HG02885 (cell line): Measurements from ENCODE around the gene ZSCAN9.
A peak's percentile ranks its signal among the peaks of the same experiment; 100 is the strongest.

Experiments
- ATAC-seq: cut with Tn5 transposase; IDR thresholded peaks from one replicate; pipeline ENCODE4 v1.9.1; 2021; ENCODE audit warnings: mild to moderate bottlenecking; ENCODE audit not compliant: unreplicated experiment, poor library complexity

ZSCAN9 gene

DNA sequence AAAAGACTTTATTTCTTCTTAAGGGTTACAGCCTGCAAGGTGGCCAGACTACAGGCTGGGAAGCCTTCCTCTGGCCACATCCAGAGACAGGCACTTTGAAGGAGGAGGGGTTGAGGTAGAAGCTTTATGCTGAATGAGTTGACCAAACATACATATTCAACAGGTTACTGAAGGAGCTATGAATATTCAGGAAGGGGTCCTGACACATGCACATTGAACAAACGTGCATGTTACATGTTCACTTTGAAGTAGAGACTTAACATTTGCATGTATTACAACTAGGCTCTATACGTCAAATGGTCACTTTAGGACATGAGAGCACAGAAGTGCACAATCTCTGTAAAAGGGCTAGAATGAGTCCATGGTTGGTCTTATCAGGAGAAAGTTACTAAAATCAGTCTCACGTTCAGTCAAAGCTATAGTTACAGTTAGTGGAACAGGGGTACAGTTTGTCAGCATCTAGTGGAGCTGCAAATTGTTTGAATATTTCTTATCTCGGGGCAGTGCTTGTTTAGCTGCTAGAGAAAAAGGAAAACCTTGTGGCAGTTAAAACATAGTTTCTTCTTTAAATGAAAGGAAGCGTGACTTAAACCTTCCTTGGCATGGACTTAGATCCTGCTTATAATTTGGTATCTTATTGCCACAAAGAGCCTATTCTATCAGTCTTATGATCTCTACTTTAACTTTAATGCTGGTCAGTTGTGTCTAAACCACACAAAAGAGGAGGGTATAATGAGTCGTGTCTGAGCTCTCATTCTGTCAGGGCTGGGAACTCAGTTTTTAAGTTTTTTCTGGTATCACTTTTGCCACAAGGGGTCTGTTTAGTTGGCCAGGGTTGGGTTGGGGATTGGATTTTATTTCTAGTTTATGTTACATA lies 4.6 kb upstream of the ZSCAN9 start:
- no peak for ATAC-seq

DNA sequence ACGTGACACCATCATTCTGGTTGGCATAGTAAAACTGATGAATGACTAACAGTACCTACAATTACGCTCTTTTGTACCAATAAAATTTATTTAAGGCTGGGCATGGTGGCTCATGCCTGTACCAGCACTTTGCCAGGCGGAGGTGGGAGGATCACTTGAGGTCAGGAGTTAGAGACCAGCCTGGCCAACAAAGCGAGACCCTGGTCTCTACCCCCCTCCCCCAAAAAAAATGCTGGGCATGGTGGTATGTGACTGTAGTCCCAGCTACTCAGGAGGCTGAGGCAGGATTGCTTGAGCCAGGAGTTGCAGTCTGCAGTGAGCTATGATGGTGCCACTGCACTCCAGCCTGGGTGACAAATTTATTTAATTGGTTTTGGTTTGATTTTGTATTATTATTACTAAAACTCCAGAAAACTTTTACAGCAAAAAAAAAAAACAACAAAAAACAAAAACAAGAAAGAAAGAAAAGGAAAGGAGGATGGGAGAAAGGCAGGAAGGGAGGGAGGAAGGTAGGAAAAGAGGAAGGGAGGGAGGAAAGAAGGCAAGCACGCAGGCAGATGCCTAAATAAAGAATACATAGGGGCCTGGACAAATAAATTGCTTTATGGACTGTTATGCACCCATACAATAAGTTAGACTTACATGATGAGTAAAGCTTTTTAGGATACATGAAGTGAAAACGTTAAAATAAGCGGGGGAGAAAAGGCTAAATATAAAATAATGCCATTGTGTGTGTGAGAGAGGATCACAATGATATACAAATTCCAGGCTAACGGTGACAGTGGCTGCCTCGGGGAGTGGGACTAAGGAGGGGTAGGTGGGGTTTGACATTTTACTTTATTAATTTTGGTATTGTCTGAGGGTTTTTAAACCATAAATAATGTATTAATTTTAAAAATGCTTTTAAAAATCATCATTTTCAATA lies 682 bp upstream of the ZSCAN9 start:
- ATAC-seq: no peak

DNA sequence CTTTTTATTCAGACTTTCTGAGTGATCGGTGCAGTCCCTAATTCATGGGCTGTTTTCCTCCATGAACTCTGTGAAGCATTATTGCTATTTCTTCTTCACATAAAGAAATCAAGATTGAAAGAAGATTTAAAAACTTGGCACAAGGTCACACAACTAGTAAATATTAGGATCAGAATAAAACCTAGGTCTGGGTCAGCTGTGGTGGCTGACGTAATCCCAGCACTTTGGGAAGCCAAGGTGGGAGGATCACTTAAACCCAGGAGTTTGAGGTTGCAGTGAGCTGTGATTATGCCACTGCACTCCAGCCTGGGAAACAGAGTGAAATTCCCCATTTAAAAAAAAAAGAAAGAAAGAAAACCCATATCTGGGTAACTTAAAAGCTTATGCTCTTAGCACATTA lies 1.4 kb downstream of the ZSCAN9 start:
- no peak for ATAC-seq

DNA sequence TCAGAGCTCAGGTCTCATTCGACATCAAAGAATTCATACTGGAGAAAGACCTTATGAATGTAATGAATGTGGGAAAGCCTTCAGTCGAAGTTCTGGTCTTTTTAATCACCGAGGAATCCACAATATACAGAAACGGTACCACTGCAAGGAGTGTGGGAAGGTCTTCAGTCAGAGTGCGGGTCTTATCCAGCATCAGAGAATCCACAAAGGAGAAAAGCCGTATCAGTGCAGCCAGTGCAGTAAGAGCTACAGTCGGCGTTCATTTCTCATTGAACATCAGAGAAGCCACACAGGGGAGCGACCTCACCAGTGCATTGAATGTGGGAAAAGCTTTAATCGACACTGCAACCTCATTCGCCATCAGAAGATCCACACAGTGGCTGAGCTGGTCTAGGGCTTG lies 7.7 kb downstream of the ZSCAN9 start:
- no peak for ATAC-seq

DNA sequence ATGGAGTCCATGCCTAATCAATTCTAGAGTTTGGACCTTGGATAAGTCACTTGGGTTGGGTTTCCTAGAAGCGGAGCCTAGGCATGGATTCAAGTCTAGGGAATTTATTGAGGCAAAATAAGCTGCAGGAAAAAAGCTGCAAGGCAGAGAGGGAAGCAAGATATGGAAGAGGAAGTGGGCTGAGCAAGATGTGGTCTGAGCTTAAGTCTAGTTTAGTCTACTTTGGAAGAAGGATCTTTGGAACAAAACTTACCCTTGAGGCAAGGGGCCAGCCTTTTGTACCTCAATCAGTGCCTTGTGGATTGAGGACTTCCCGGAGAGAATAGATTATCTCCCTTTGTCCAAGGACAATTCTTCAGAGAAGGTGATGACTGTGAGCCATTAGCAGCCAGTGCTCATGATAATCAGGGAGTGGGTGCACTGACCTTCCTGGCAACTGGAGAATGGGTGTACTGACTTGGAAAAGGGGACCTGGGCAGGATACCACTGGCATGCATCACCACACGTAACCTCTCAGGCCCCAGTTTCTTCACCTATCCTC lies 10.9 kb downstream of the ZSCAN9 start:
- no peak for ATAC-seq

DNA sequence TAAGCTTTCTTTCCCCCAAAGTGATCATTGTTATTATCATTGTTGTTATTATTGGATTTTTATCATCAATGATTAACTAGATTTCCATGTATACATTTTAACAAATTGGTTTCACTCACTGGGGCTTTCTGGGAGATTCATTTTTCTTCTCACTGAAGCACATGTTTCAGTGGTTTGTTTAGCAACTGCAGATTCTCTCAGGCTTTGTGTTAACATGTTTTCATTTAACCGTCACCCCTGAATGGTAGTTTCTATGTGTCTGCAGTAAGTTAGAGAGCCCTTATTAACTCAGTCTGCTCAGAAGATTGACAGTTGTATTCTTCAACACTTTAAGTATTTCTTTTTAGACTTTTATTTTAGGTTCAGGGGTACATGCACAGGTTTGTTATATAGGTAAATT lies 14.6 kb downstream of the ZSCAN9 start:
- ATAC-seq: no peak

DNA sequence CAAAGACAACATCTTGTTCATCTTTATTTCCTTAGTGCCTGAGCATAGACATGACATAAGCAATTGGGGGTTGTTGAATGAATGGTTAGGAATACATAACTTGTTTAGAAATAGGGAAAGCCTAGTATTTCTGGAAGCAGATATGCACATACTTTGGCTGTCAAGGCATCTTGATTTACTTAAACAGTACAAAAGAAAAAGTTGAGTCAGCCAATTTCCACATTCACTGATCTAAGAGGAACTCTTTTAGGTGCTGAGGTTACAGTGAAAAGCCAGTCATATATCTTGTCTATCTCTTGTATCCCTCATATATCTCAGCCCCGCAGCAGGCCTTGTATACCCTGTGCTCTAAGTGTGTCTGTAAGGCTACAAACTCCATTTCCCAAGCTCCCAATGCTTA lies 15.4 kb downstream of the ZSCAN9 start:
- no peak for ATAC-seq

DNA sequence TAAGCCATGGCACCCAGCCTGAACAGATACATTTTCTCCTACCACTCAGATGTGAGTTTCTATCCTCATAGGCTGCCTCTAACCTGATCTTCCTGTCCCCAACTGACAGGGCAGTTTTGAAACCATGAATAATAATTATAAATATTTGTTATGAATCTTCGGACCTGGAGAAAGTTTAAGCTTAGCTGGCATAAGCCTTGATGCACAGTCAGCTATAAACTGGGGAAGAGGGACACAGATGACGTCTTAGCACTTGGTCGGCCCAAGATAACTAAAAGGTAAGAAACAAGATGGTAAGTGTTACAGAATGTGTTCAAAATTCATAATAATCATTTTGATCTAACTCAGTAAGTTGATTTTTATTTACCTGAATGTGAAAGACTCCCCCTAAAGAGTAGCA lies 18.9 kb downstream of the ZSCAN9 start:
- no peak for ATAC-seq

DNA sequence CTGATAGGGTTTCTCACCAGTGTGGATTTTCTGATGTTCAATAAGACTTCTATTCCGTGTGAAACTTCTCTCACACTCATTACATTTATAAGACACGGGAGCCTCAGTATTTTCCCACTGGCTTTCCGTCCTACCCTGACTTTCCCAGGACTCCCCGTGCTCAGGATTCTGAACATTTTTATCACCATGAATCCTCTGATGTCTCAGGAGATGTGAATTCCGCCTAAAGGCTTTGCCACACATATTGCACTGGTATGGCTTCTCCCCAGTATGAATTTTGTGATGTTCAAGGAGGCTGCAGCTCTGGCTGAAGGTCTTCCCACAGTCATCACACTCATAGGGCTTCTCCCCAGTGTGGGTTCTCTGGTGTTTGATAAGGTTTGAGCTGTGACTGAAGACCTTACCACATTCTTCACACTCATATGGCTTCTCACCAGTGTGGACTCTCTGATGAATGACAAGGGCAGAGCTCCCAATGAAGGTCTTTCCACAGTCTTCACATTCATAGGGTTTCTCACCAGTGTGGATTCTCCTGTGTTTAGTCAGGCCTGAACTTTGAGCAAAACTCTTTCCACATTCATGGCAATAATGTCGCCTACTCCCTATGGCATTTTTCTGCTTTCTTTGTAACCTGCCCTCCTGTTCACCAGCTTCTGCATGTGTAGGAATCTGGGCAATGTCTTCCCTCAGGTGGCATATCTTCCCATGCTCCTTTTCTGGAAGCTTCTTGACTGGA lies 20.3 kb downstream of the ZSCAN9 start:
- no peak for ATAC-seq

DNA sequence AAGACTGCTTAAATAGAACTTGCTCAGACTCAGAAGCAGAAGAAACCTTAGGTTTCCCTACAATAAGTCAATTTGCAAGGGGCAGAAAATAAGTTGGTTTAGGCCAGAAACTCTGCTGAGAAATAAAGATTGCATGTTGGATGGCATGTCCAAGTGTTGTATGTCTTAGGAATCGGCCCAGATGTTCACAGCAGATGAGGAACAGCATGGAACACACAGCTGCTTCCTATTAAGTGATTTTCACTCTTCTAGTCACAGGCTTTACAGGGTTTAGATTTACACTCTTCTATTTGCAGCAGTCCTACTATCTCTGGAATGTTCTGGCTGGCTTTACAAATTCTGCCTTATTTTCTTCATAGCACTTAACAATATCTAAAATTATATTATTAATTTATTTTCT lies 23.8 kb downstream of the ZSCAN9 start:
- ATAC-seq: no peak

DNA sequence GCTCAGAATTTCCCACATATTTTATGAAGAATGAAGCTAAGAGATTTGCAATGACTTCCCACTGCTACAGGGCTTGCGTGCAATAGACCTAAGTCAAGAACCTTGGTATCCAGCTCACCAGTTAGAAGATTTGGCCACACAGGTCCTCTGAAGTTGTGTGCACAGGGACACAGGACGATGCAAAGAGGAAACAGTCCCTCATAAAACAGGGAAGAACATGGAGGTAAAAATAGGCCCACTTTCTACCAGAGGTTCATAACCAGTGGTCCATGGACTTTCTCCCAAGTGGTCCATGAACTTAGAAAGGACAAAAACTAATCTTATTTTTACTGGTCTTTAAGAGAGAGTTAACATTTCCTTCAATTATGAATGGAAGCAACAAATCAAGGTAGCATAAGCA lies 25.7 kb downstream of the ZSCAN9 start:
- no peak for ATAC-seq

DNA sequence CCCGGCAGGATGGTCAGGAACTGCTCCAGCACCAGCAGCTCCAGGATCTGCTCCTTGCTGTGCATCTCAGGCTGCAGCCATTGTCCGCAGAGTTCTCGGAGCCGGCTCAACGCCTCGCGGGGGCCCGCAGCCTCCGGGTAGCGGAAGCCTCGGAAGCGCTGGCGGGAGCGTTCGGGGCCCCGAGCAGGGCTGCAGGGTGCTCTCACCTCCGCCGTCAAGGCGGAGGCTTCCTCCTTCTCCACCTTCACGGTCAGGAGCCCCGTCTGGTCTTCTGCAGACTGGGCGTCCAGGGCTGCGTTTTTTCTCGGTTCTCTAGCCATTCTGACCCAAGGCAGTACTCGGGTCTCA lies 26.6 kb downstream of the ZSCAN9 start:
- ATAC-seq: peak; percentile 53

DNA sequence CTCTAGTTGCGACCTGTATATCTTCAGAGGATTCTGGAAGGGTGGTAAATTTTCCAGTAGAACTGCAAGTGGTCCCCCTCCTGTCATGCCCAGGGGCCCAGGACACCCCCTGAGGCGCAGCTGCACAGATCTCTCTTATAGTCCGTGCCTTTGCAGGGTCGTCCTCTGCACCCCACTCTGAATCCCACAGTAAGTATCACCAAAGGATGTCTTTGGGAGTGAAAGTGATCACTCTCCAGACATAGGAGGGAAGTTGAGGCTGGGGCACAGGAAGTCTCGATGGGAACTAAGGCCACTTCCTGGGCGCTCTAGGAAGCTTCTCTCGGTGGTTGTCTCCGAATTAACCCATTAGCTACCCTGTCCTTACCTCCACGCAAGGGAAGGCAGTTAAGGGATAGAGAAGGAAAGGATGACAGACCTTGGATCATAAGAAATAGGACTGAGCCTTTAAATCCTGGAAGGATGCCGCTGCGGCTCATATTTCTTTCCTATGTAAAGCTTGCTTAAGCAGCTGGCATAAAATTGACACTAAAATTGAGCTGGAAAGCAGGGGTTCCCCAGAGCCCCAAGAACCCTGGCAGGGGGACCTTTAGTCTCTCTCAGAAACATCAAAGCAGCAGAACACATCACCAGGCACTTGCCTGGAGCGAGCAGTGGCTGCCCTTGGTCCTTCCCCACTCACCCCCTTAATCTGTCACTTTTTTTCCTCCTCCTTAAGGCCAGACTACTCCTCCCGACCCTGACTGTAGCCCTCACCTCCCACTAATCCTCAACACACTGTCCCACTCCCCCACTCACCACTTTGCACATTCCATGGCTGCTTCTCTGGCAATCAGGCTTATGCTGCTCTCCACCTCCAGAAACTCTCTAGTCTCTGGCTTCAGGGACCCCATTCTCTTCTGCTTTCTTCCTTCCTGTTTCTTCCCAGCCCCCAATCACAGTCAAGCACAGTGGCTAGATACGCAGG lies 27.2 kb downstream of the ZSCAN9 start, which contains the start of gene ZKSCAN4:
Gene ZKSCAN4 (minus strand): TSS at position 261 of the 967 bp plus-strand sequence. CDS start 289 bp downstream, outside the sequence.
- ATAC-seq: peak; percentile 91

DNA sequence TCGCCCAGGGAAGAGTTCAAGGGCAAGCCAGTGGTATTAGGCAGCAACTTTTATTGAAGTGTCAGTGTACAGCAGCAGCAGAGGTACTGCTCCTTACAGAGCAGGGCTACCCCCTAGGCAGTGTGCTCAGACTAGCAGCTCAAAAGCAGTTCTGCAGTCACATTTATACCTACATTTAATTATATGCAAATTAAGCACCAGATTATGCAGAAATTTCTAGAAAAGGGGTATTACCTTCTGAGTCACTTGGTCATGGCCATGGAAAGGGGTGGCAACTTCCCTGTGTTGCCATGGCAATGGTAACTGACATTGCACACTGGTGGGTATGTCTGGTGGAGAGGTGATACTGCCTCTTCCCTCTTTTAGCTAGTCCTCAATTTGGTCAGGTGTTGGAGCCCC lies 29.0 kb downstream of the ZSCAN9 start:
- ATAC-seq: no peak

DNA sequence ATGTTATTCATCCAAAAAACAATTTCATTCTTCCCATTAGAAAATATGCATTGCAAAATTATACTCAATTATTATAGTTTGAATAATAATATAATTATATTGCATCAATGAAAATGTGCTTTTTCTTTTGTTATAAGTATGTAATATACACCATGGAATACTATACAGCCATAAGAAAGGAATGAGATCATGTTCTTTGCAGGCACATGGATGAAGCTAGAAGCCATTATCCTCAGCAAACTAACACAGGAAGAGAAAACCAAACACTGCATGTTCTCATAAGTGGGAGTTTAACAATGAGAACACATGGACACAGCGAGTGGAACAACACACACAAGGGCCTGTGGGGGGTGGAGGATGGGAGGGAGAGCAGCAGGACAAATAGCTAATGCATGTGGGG lies 32.0 kb downstream of the ZSCAN9 start:
- ATAC-seq: no peak

DNA sequence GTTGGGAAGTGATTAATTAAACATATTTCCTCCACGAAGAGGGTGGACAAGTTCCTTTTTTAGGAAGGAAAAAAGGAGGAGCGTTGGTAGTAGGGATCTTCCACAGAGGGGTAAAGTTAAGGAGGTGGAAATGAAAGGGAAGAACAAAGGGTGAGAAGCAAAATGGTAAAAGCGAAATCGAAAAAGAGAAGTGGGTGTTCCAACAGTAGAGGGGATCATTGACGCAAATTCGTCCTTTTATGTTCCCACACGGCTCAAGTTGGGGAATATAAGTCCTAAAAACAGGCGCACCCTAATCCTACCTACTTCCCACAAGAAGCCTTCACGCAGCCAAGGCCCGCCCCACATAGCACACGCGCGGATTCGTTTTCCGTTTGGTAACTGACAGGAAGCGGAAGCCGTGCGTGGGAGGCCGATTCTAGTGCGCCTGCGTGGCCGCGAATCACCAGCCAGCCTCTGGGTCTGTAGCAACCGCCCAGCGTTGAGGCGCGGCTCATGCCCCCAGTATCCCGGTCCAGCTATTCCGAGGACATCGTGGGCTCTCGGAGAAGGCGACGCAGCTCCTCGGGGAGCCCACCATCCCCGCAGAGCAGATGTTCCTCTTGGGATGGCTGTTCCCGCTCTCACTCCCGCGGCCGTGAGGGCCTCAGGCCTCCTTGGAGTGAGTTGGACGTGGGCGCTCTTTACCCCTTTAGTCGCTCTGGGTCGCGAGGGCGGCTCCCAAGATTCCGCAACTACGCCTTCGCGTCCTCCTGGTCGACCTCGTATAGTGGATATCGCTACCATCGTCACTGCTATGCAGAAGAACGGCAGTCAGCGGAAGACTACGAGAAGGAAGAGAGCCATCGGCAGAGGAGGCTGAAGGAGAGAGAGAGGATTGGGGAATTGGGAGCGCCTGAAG lies 34.1 kb downstream of the ZSCAN9 start, which contains the start of gene NKAPL:
Gene NKAPL (plus strand): TSS at position 421 of the 901 bp plus-strand sequence. CDS start 75 bp downstream, at position 496.
- ATAC-seq: no peak

DNA sequence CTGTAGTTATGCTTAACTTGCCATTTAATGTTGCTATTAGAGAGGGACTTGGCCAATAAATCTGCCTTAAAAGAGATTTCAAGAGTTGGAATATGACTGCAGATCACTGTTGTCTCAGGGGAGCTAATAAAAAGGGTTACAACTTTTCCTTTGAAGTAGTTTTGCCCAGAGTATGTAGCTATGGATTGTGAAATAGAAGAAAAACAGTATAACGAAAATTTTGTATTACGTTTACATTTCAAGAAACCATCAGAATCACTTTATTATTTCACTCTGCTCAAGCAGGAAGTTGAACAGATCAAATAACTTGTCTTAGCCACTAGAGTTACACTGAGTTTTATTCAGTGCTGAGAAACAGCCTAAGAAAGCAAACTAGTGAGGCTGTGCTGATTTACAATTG lies 38.8 kb downstream of the ZSCAN9 start:
- no peak for ATAC-seq

DNA sequence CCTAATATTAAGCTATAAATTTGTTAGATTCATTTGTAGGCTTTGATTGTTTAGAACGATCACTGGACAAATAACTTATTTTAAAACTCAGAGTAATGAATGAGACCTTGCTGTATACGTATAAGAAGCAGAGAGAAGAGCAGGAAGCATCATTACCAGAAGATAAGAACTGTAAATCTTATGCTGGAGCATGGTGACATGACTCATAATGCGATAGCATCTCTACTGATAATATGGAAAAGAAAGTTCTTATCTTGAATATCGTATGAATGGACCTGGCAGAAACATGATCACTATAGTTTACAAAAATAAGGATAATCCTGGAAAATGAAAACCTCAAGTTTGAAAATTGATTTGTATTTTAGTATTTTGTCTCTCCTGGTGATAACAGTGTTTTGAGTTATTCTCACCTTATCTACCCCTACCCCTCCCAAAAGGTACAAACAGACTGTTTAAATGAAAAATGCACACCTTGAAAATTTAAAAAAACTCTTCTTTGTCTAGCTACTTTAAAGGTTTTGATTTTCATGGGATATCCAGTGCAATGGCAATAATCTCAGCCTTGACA lies 39.8 kb downstream of the ZSCAN9 start:
- no peak for ATAC-seq
